ENCODE data around the gene MAF.

DNA sequence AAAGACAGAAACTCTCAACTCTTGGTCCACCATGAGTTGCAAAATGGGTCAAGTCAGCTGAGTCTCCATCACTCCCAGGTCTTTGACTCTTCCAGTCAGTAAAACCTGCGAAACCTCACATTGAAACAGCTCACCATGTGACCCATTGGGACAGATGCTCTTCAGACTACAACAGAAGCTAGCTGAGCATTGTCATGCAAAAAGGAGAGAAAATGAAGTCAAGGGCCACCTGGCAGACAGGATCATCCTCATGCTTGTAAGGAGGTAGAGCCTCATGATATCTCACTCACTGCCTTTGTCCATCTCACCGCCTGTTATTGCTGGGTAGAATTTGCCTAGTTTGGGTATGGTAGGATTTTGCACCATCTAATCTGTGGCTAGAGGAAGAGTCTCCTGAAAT lies 50.2 kb downstream of the MAF start:
- no peak for TF ChIP-seq EZH2 (IDR thresholded peaks at IDR 0.05)
- TF ChIP-seq POLR2AphosphoS5 (IDR thresholded peaks at IDR 0.05; ENCODE audit: borderline replicate concordance, low read depth, low read length): no peak
- no peak for TF ChIP-seq FOXP2 (optimal IDR thresholded peaks at IDR 0.05; ENCODE audit: control extremely low read depth, extremely low read length, insufficient read depth)

Data from SK-N-MC (cell line).